HG02943 (cell line): Measurements from ENCODE around the gene ATG14.
"Not testable (repeated sequence)": the region's sequence is repeated elsewhere in the genome, so short reads cannot be mapped to it uniquely, and the experiment has no call there.

Experiments used
- ATAC-seq: cut with Tn5 transposase; IDR thresholded peaks from one replicate; pipeline ENCODE4 v1.9.1; 2021; ENCODE audit warnings: mild to moderate bottlenecking, low read depth, moderate library complexity; ENCODE audit not compliant: unreplicated experiment

The ATG14 gene

DNA sequence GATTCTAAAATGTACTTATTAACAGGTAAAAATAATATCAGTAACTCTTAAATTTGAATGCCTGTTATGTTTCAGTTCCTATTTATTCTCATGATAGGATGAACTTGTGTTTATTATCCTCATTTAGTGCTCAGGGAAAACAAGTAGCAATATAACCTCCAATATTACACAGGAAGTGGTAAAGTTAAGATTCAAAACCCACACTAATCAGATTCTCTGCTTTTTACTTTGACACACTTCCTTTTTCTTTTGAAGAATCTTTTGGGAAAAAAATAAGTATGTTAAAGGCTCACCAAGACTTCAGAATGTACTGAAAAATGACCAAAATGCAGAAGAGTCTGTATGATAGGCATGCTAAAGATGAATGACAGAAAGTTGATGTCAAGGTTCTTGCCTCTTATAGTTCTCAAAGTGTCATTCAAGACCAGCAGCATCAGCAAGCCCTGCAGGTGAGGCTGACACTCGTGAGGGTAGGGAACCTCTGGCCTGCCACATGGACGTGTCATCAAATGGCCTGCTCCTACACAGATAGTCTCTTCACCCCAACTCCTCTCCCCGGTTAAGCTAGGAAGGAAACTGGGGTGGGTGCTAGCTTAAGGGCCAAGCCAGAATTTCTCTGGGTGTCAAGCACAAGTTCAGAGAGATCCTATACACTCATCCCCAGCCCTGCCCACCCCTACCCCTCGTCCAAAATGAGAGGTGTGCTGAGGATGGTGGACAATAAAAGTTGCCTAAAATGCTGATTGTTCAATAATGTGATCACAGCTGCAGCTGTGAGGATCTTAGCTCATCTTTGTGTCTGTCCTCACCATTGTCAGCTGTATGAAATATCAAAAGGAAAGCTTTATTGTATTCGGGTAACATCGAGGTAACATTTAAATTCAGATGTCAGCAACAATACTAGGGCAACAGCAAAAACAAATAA, 22.5 kb upstream of the ATG14 start:
- no peak for ATAC-seq

DNA sequence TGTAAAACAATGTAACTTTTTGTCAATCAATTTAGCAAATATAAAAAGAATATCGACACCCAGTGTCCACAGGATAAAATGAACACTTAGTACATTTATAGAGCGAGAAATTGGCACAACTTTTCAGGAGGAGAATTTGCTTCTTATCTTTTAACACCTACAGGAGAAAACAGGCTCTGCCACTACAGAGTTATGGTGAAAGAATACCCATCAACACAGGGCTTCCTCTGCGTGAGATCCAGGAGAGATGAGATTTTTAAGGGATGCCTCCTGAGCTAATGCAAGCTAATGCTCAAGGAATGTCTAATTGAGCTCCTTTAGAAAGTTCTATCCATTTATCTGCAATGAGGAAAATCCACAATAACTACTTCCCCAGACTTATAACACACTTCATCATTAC, 21.0 kb upstream of the ATG14 start:
- ATAC-seq: no peak

DNA sequence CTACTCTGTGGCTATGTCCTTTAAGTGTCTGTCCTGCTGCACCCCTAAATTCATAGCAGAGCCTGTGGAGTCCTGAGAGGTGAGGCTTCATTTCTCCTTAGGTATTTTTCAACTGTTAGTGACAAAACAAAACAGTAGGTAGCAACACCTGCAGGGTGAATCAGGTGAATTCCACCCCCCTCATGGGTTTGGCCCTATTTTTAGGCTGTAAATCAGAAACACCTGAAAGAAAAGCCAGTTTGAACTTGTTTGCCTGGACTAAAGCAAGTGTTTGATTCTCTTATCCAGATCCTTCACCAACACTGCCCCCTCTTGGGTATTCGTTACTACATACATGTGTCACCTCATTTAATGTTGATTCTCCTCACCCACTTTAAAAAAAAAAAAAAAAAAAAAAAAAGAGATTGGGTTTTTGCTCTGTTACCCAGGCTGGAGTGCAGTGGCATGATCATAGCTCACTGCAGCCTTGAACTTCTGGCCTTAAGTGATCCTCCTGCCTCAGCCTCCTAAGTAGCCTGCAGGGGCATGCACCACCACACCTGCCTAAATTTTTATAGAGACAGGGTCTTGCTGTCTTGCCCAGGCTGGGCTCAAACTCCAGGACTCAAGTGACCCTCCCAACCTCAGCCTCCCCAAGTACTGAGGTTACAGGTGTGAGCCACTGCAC, 18.5 kb upstream of the ATG14 start:
- no peak for ATAC-seq

GRCh38 chr14:55427439-55427838, 15.8 kb upstream of the ATG14 start:
- no peak for ATAC-seq

- no peak for ATAC-seq
Observed at GRCh38 chr14:55426891-55427290, 15.3 kb upstream of the ATG14 start.

DNA sequence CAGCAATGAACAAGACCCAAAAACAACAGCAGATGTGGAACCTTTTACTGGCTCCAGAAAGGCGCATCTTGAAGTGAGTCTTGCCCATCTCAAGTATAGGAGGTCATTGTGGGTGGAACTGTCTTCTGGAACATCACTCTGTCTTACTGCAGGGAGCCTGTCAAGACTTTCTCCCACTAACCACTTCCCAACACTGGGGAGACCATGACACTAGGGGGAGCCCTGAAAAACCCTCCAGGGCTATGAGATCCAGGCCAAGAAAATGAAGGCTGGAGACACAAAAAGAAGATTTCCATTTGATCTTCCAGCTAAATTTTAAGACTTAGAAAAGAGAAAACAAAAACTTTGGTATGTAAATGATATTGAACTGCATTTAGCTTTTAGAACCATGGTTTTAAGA, 13.5 kb upstream of the ATG14 start:
- ATAC-seq: no peak

- no peak for ATAC-seq
Observed at GRCh38 chr14:55423969-55424368, 12.3 kb upstream of the ATG14 start.

DNA sequence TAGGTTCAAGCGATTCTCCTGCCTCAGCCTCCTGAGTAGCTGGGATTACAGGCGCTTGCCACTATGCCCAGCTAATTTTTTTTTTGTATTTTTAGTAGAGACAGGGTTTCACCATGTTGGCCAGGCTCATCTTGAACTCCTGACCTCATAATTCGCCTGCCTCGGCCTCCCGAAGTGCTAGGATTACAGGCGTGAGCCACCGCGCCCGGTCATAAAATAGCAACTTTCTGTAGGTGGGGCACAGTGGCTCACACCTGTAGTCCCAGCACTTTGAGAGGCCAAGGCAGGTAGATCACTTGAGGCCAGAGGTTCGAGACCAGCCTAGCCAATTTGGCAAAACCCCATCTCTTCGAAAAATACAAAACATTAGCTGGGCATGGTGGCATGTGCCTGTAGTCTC, 10.7 kb upstream of the ATG14 start:
- ATAC-seq: not testable (repeated sequence)

DNA sequence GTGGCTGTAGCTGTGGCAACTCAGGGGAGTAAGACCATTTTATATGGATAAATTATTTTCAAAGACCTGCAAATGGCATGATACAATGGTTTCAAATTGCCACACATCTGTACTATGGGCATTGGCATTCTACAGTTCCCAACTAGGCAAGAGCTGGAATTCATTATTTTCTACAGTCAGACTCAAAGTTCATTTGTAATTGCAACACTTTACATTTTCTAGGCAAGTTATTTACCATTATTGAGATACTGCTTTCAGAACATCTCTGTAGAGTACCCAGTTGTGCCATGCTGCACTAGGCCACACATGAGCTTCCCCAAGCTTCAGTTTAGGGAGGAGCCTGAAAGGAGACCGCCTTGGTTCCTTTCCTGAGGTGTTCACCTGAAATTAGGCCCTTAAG, 8.0 kb upstream of the ATG14 start:
- ATAC-seq: no peak

- no peak for ATAC-seq
Observed at GRCh38 chr14:55418411-55418810, 6.8 kb upstream of the ATG14 start.

- no peak for ATAC-seq
Observed at GRCh38 chr14:55417955-55418354, 6.3 kb upstream of the ATG14 start.

GRCh38 chr14:55416866-55417265, 5.2 kb upstream of the ATG14 start:
- ATAC-seq: no peak

GRCh38 chr14:55414551-55414950, 2.9 kb upstream of the ATG14 start:
- ATAC-seq: no peak

DNA sequence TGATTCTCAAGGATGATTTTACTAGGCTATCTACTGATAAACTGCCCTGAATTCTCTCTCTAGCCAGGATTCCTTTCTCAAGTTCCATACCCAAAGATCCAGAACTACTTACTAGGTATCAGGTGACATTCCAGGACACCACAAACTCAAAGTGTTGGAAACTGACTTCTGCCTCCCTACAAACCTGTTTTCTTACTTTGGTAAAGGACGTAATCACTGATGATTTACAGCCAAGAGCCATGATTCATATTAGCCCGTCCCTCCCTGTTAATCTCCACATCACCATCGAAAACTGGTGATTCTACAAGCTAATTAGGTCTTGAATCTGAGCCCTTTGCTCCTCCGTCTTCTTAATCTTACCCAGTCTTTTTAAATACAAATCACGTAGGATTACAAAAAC, 1.0 kb upstream of the ATG14 start:
- ATAC-seq: no peak

DNA sequence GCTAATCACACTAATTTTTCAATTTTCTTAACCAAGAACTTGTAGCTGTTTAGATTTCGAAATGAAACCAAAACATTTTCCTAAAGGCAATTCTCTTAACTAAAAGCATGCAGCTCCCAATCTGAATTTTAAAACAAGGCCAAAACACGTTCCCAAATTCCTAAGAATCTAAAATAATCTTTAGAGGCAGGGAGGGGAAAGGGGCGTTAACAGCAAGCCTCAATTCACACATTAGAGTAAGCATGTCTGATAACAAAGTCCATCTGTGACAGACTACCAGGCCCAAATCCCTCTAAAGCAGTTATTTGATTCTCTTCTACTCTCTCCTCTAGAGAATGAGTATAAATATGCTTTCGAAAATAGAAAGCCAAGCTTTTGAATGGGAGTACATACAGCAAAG, 754 bp downstream of the ATG14 start:
- no peak for ATAC-seq

GRCh38 chr14:55404173-55404854, 7.3 kb downstream of the ATG14 start:
- ATAC-seq: no peak

DNA sequence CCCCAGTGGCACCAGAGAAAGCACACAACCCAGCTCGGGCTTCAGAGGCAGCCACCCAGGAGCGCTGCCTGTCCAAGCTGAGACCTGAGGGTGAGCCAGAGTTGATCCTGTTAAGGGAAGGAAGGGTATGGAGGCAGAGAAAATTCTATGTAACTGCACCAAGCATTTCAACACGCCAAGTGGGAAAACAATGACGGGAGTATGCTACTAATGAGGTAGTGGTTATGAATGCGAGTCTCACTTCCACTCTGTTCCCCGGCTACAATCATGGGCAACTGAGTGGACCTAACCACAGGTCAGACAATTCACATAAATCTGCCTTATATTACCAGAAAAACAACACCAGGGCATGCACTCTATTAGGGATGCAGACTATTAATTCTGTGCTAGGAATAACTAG, 9.9 kb downstream of the ATG14 start:
- no peak for ATAC-seq

- ATAC-seq: no peak
Observed at GRCh38 chr14:55399852-55400251, 11.8 kb downstream of the ATG14 start.

GRCh38 chr14:55399183-55399582, 12.4 kb downstream of the ATG14 start:
- ATAC-seq: no peak

DNA sequence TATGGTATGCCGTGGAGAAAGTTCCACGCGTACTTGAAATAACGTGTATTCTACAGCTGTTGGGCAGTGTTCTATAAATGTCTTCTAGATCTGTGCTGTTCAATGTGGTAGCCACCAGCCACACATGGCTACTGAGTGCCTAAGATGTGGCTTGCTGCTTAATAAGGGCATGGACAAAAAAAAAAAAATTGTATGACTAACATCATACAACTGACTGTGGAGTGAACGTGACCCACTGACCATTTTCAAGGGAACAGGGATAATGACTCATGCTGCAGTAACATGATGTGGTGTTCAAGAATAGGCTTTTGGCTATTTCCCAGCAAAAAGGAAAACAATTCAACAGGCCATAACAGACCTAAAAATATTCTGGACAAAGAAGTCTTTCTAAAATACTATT, 13.0 kb downstream of the ATG14 start:
- ATAC-seq: no peak

DNA sequence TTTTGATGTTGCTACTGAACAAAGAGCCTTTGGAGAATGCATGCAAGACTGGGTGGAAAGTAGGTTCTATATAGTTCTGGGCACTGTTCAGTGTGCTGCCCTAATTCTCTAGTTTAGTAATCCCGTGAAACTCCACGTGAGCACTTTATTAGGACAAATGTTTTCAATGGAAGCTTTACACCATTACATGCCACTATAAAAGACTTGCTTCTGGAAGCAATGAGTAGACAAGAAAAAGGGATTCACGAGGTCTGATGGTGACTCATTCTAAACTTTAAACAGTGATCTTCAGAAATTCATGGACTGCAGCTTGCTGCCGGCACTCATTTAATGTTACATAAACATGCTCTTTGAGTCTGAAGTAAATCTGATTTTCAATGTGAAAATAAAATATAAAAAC, 22.3 kb downstream of the ATG14 start:
- ATAC-seq: no peak
